ENCODE measurements around the gene TCP11L2. TPM values are rescaled to one million over a fixed set of nuclear protein-coding genes. Genes with fewer than 3 reads are reported as not detected.

Gene TCP11L2
- total RNA-seq, 1 donor: 25.0 TPM

GRCh38 chr12:106274012-106274411 is 28.5 kb upstream of the TCP11L2 start:
- TF ChIP-seq, protein P1, sequence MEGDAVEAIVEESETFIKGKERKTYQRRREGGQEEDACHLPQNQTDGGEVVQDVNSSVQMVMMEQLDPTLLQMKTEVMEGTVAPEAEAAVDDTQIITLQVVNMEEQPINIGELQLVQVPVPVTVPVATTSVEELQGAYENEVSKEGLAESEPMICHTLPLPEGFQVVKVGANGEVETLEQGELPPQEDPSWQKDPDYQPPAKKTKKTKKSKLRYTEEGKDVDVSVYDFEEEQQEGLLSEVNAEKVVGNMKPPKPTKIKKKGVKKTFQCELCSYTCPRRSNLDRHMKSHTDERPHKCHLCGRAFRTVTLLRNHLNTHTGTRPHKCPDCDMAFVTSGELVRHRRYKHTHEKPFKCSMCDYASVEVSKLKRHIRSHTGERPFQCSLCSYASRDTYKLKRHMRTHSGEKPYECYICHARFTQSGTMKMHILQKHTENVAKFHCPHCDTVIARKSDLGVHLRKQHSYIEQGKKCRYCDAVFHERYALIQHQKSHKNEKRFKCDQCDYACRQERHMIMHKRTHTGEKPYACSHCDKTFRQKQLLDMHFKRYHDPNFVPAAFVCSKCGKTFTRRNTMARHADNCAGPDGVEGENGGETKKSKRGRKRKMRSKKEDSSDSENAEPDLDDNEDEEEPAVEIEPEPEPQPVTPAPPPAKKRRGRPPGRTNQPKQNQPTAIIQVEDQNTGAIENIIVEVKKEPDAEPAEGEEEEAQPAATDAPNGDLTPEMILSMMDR (IDR thresholded peaks at IDR 0.05; ENCODE audit: insufficient read depth, low read depth, low read length): no peak
- no peak for DNase-seq (ENCODE audit: low read depth)

GRCh38 chr12:106274575-106275121 is 27.9 kb upstream of the TCP11L2 start:
- DNase-seq (ENCODE audit: low read depth): no peak
- TF ChIP-seq, protein P1 (IDR thresholded peaks at IDR 0.05; ENCODE audit: insufficient read depth, low read depth, low read length): no peak
- H3K4me3 ChIP-seq (ENCODE audit: low read depth, low read length): no peak overlapping the region

More at GRCh38 chr12:106274012-106274411, 28.5 kb upstream of the TCP11L2 start:
- no peak overlapping the region for H3K4me3 ChIP-seq (ENCODE audit: low read depth, low read length)

DNA sequence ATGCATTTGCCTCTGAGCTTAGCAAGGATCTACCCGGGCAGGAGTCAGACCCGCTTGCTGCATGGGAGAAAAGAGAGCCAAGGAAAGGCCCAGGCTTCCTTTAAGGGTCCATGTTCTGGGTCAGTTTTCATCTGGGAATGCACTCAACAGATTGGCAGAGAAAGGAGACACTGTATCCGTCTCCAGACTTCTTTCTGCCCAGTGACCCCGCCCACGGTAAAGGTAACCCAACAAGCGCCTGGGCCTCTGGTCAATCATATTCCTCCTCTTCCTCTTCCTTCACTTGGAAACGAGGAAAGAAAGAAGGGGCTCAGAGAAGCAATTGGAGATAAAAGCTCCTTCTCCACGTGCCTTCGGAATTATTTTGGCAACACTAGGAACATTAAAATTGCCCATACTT is 27.1 kb upstream of the TCP11L2 start:
- no peak overlapping the region for H3K4me3 ChIP-seq (ENCODE audit: low read depth, low read length)
- TF ChIP-seq, protein P1 (IDR thresholded peaks at IDR 0.05; ENCODE audit: insufficient read depth, low read depth, low read length): no peak
- DNase-seq (ENCODE audit: low read depth): no peak

DNA sequence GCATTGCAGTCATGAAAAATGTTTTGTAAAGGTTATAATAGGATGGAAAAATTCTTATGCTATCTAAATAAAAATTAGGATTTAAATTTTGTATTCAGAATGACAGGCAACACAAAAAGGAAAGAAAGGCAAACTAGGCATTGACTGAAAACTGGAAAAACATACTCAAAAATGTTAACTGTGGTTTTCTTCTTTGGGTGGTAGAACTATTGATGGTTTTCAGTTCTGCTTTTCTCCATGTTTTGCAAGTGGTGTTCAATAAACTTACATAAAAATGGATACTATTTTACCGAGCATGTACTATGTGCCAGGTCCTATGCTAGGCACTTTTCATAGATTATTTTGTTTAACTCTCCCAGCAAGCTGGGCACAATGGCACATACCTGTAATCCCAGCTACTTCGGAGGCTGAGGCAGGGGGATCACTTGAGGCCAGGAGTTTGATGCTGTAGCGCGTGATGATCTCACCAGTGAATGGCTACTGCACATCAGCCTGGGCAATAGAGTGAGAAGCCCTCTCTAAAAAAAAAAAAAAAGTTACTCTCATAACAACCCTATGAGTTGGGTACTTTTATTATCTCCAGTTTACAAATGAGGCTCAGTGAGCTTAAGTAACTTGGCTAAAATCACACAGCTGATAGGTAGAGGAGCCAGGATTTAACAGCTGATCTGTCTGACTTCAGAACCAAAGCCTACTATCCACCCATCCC is 26.3 kb upstream of the TCP11L2 start:
- no peak overlapping the region for H3K4me3 ChIP-seq (ENCODE audit: low read depth, low read length)
- TF ChIP-seq, protein P1 (IDR thresholded peaks at IDR 0.05; ENCODE audit: insufficient read depth, low read depth, low read length): no peak
- no peak for DNase-seq (ENCODE audit: low read depth)

DNA sequence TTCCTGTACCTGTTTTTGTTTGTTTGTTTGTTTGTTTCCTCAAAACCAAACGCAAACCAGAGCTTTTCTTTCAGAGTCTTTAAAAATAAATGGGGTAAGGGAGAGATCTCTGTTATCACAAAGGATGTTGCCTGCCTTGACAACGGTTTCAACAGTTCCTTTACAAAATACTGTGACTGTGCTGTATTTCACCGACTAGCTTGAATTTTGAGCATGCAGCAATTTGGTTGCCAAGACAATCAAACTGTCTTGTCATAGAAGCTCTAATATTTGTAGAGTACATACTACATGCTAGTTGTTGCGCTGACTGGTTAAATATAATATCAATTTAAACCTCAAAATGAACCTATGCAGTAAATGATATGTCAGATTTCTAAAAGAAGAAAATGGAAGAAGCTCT is 22.4 kb upstream of the TCP11L2 start:
- no peak for DNase-seq (ENCODE audit: low read depth)
- TF ChIP-seq, protein P1 (IDR thresholded peaks at IDR 0.05; ENCODE audit: insufficient read depth, low read depth, low read length): no peak
- no peak overlapping the region for H3K4me3 ChIP-seq (ENCODE audit: low read depth, low read length)

GRCh38 chr12:106281056-106281782 is 21.3 kb upstream of the TCP11L2 start:
- DNase-seq (ENCODE audit: low read depth): no peak
- TF ChIP-seq, protein P1 (IDR thresholded peaks at IDR 0.05; ENCODE audit: insufficient read depth, low read depth, low read length): no peak
- H3K4me3 ChIP-seq (ENCODE audit: low read depth, low read length): no peak overlapping the region

Measured in fibroblast of villous mesenchyme (primary cell).